IPS DF 6.9 (cell line): ENCODE data around the gene ABCC9.

ENCODE experiments used
- DNase-seq: peaks from one replicate; pipeline ENCODE4 v3.0.0-alpha.2; 2013; ENCODE audit warnings: low read depth, low spot score
- H3K27ac ChIP-seq: one replicate; pipeline ENCODE4 v1.5.1; 2013; ENCODE audit warnings: low read length, control low read depth
- H3K27me3 ChIP-seq: 2 replicates; pipeline ENCODE4 v1.6.1; 2013; ENCODE audit warnings: mild to moderate bottlenecking, low read length; ENCODE audit not compliant: control insufficient read depth, insufficient read depth
- H3K36me3 ChIP-seq: 2 replicates; pipeline ENCODE4 v1.6.1; 2013; ENCODE audit warnings: low read length; ENCODE audit not compliant: control insufficient read depth, insufficient read depth
- H3K4me1 ChIP-seq: 2 replicates; pipeline ENCODE4 v1.6.1; 2013; ENCODE audit warnings: low read length; ENCODE audit not compliant: control insufficient read depth, insufficient read depth
- H3K4me3 ChIP-seq: 2 replicates; pipeline ENCODE4 v1.5.1; 2013; ENCODE audit warnings: mild to moderate bottlenecking, low read length
- H3K9me3 ChIP-seq: 2 replicates; pipeline ENCODE4 v1.6.1; 2013; ENCODE audit warnings: low read length, inconsistent platforms; ENCODE audit not compliant: control insufficient read depth, insufficient read depth
- WGBS: extraction: QIAGEN DNeasy Blood & Tissue Kit; methylation state at CpG from one replicate; pipeline ENCODE4 v1.1.7; 2013; ENCODE audit warnings: mixed read lengths, missing lambda C conversion rate; ENCODE audit not compliant: insufficient read length, insufficient coverage; 5-methylcytosine and 5-hydroxymethylcytosine counted together

Gene ABCC9

DNA sequence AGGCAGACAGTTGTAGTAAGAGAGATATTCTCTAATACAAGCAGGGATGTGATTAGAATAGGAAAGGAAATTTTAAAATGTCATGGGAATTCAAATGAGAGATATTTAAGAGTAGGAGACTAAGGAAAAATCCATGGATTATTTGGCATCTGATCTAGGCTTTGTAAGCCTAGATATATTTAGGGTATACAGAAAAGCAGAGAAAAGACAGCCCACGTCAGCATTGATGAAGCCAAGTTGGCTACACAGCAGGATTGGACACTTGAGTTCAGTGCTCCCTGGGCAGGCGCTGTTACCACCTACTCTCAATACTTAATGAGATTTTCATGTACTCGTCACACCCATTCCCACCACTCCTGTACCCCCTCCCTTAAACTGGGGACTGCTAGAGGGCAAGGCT, 165.1 kb downstream of the ABCC9 start:
- WGBS = no CpG with 5 or more reads among the region's 3 CpGs
- Histone ChIP-seq H3K4me1 (no peaks in the 10 kb centered on the region), H3K27me3 (peaks cover 3% of the 10 kb centered on the region; the same call in 1 of the 2 replicates), H3K9me3 (no peaks in the 10 kb centered on the region), H3K36me3 (no peaks in the 10 kb centered on the region), H3K27ac (no peak overlapping the region), H3K4me3 (no peak overlapping the region)
- DNase-seq = no peak

DNA sequence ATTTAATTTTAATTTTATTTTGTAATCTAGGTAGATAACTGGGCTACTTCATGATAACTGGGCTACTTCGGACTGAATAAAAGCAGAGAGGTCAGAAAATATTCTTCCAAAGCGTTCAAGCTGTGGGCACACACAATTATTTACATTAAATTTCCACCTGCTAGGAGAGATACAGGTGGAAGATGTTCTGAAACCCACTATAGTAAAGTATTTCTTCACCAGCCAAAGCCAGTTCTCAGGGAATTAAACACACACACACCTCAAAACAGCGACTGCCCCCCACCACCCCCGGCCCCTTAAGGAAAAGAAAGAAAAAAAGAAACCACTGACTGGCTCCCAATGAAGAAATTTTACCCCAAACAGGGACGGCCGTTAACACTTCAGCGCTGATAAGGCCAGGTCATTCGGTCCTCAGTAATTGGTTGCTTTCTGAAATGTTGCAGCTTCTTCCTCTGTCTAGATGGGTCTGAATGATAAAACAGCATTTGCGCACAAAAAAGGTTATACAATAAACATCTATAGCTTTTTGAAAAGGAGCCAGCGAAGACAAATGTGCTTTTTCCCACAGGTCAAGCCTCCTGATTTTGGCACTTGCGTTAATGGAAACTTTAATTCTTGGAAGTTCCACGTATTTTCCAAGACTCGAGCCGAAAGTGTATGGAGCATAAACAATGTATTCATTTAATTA, 165.9 kb downstream of the ABCC9 start:
- no CpG with 5 or more reads among the region's 14 CpGs for WGBS

DNA sequence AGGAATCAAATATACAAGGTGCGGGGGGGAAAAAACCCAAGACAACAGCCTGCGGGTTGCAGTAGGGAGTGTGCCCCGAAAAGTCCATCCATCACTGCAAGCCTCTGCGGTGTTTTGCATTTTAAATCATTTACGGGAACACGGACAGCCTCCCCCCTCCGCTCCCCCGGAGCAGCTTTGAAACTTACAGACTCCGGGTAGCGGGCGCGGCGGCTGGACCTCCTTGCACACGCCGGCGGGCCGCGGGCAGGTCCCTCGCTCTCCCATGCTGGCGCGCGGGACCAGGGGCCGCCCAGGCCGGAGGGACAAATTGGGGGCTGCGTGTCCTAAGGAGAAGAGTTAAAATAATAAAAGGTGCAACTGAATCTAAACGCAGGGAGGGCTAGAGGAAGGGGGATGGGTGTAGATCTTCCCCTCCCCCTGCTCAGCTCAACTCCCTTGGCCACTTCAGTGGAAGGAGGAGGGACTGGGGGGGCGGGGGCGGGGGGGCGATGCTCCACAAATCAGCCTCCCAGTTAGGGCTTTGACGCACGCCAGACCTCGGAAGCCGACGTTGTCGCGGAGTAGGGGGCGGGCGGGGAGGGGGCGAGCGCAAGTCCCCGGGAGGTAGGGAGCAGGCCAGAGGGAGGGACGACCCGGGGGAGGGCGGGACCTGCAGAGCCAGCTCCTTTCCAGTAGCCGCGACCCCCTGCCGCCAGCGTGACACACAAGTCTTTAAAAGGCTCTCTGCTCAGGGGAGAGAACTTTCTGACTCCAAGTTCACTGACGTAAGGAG, 166.7 kb downstream of the ABCC9 start, which contains the start of gene KCNJ8:
KCNJ8 (minus strand) TSS at position 349 of the 775 bp plus-strand sequence. CDS start 1,090 bp downstream, outside the sequence.
- H3K36me3 ChIP-seq = no peaks in the 10 kb centered on the region
- DNase-seq = no peak
- H3K27ac ChIP-seq = no peak within 1 kb of the TSS
- H3K27me3 ChIP-seq = peaks cover 3% of the 10 kb centered on the region; the same call in 1 of the 2 replicates
- no peaks in the 10 kb centered on the region for H3K4me1 ChIP-seq
- no CpG with 5 or more reads among the region's 49 CpGs for WGBS
- no peaks in the 10 kb centered on the region for H3K9me3 ChIP-seq
- peak within 1 kb of the TSS; percentile 75; the same call in 1 of the 2 replicates for H3K4me3 ChIP-seq

More for the DNA sequence above, 165.9 kb downstream of the ABCC9 start:
- Histone ChIP-seq H3K27me3 (peaks cover 3% of the 10 kb centered on the region; the same call in 1 of the 2 replicates), H3K27ac (no peak overlapping the region), H3K9me3 (no peaks in the 10 kb centered on the region), H3K36me3 (no peaks in the 10 kb centered on the region), H3K4me3 (peak overlapping the region; percentile 27; the same call in 1 of the 2 replicates), H3K4me1 (no peaks in the 10 kb centered on the region)
- DNase-seq = no peak

DNA sequence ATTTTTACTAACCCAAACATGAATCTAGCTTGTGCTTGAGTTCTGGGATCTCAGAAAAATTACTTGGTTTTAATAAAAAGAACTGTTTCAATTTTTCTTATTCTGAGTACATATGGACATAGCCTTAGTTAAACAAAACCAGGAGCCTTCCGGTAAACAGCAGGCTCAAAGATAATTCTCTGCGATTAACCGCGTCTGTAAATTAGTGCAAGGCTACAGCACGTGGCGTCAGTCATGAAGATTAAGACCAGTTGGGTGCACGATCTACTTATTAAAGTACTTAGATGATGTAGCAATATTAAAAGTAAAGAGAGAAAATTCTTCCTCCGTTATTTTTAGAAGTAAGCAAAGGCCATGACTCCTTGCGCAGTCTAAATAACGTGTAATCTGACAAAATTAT, 167.4 kb downstream of the ABCC9 start:
- Histone ChIP-seq H3K4me3 (no peak overlapping the region), H3K36me3 (no peaks in the 10 kb centered on the region), H3K4me1 (no peaks in the 10 kb centered on the region), H3K27ac (no peak overlapping the region), H3K27me3 (peaks cover 3% of the 10 kb centered on the region; the same call in 1 of the 2 replicates), H3K9me3 (no peaks in the 10 kb centered on the region)
- WGBS = no CpG with 5 or more reads among the region's 10 CpGs
- DNase-seq = no peak

GRCh38 chr12:21773263-21773741, 167.9 kb downstream of the ABCC9 start:
- no peaks in the 10 kb centered on the region for H3K9me3 ChIP-seq
- H3K36me3 ChIP-seq = no peaks in the 10 kb centered on the region
- DNase-seq = peak; percentile 71
- H3K27ac ChIP-seq = no peak overlapping the region
- H3K4me1 ChIP-seq = no peaks in the 10 kb centered on the region
- no CpG with 5 or more reads among the region's 23 CpGs for WGBS
- H3K4me3 ChIP-seq = no peak overlapping the region
- peaks cover 3% of the 10 kb centered on the region; the same call in 1 of the 2 replicates for H3K27me3 ChIP-seq

GRCh38 chr12:21771311-21771710, 169.9 kb downstream of the ABCC9 start:
- H3K4me1 ChIP-seq = no peaks in the 10 kb centered on the region
- H3K36me3 ChIP-seq = no peaks in the 10 kb centered on the region
- no peaks in the 10 kb centered on the region for H3K9me3 ChIP-seq
- H3K27me3 ChIP-seq = peaks cover 3% of the 10 kb centered on the region; the same call in 1 of the 2 replicates
- no CpG with 5 or more reads among the region's 1 CpG for WGBS
- no peak overlapping the region for H3K27ac ChIP-seq
- DNase-seq = no peak
- no peak overlapping the region for H3K4me3 ChIP-seq

DNA sequence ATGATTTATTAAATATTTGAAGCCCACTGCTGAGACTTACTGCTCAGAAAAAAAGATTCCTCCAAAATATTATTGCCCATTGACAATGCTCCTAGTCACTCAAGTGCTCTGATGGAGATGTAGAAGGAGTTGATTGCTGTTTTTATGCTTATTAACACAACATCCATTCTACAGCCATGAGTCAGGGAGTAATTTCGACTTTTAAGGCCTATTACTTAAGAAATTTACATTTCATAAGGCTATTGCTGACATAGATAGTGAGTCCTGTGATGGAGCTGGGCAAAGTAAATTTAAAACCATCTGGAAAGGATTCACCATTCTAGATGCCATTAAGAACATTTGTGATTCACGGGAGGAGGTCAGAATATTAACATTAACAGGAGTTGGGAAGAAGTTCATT, 171.9 kb downstream of the ABCC9 start:
- no peak for DNase-seq
- Histone ChIP-seq H3K27me3 (peaks cover 1% of the 10 kb centered on the region; the same call in 1 of the 2 replicates), H3K36me3 (no peaks in the 10 kb centered on the region), H3K9me3 (no peaks in the 10 kb centered on the region), H3K4me3 (no peak overlapping the region), H3K27ac (no peak overlapping the region), H3K4me1 (no peaks in the 10 kb centered on the region)
- no CpG with 5 or more reads among the region's 2 CpGs for WGBS

- Histone ChIP-seq H3K27ac (no peak overlapping the region), H3K4me1 (no peaks in the 10 kb centered on the region), H3K9me3 (no peaks in the 10 kb centered on the region), H3K36me3 (no peaks in the 10 kb centered on the region), H3K4me3 (no peak overlapping the region), H3K27me3 (no peaks in the 10 kb centered on the region)
- no CpG with 5 or more reads among the region's 2 CpGs for WGBS
- no peak for DNase-seq
These were observed 174.8 kb downstream of the ABCC9 start for GRCh38 chr12:21766403-21766802.

- Histone ChIP-seq H3K27ac (no peak overlapping the region), H3K27me3 (no peaks in the 10 kb centered on the region), H3K9me3 (no peaks in the 10 kb centered on the region), H3K36me3 (no peaks in the 10 kb centered on the region), H3K4me3 (no peak overlapping the region), H3K4me1 (no peaks in the 10 kb centered on the region)
- WGBS = no CpG with 5 or more reads among the region's 4 CpGs
- no peak for DNase-seq
These were observed 176.3 kb downstream of the ABCC9 start for GRCh38 chr12:21764950-21765349.

DNA sequence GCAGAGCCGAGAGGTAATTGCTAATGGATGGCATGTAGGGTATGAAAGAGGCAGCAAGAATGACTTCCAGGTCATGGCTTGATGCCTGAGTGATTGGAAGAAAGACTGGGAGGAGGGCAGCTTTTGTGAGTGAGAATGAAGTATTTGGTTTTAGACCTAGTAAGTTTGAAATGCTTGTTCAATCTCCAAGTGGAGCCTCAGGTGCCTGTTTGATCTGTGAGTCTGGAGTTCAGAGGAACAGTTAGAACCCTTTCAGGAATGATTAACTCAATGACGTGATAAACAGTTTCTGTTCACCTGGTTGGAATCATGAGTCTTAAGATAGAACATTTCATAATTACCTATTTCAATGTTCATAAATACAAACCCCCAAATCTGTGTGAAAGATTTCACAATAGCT, 177.2 kb downstream of the ABCC9 start:
- H3K27ac ChIP-seq = no peak overlapping the region
- no peaks in the 10 kb centered on the region for H3K4me1 ChIP-seq
- H3K9me3 ChIP-seq = no peaks in the 10 kb centered on the region
- no peaks in the 10 kb centered on the region for H3K27me3 ChIP-seq
- H3K36me3 ChIP-seq = no peaks in the 10 kb centered on the region
- H3K4me3 ChIP-seq = no peak overlapping the region
- no CpG with 5 or more reads among the region's 2 CpGs for WGBS
- DNase-seq = no peak
